Urinary bladder (tissue), 4 donors: Measurements from ENCODE around the gene BSPH1. TPM values are rescaled to one million over a fixed set of nuclear protein-coding genes. Genes with fewer than 3 reads are reported as not detected.
A peak's percentile ranks its signal among the peaks of the same experiment; 100 is the strongest.
"Not testable (repeated sequence)": the region's sequence is repeated elsewhere in the genome, so short reads cannot be mapped to it uniquely, and the experiment has no call there.

ENCODE experiments used
- DNase-seq: peaks from one replicate; pipeline ENCODE4 v3.0.0-alpha.2; 2015; ENCODE audit errors: extremely low spot score
- H3K27ac ChIP-seq: one replicate; pipeline ENCODE4 v1.5.1; 2013; ENCODE audit warnings: low read depth, mild to moderate bottlenecking, moderate library complexity
- H3K36me3 ChIP-seq: one replicate; pipeline ENCODE4 v1.6.1; 2013; ENCODE audit warnings: mild to moderate bottlenecking, moderate library complexity; ENCODE audit not compliant: insufficient read depth
- H3K4me1 ChIP-seq: one replicate; pipeline ENCODE4 v1.6.1; 2013; ENCODE audit warnings: mild to moderate bottlenecking, moderate library complexity; ENCODE audit not compliant: insufficient read depth
- H3K4me3 ChIP-seq: one replicate; pipeline ENCODE4 v1.5.1; 2013; ENCODE audit warnings: low read depth, low read length
- WGBS: extraction: QIAGEN DNeasy Blood & Tissue Kit; methylation state at CpG from one replicate; pipeline ENCODE4 v1.1.7; 2013; 5-methylcytosine and 5-hydroxymethylcytosine counted together
- polyA plus RNA-seq: library from polyadenylated mRNA; stranded (reverse); fragments of 200-250 nt; gene quantifications from one replicate; pipeline ENCODE4 v1.2.3, GENCODE V29; 2013
- total RNA-seq: library from RNA; depleted of rRNA; stranded (reverse); fragments of >200 nt; gene quantifications from one replicate; pipeline ENCODE4 v1.2.3, GENCODE V29; 2014
- donor health status: healthy with polysubstance abuse.
- donor health status: healthy.

The BSPH1 gene
- total and polyA plus RNA-seq, 2 donors = not detected

DNA sequence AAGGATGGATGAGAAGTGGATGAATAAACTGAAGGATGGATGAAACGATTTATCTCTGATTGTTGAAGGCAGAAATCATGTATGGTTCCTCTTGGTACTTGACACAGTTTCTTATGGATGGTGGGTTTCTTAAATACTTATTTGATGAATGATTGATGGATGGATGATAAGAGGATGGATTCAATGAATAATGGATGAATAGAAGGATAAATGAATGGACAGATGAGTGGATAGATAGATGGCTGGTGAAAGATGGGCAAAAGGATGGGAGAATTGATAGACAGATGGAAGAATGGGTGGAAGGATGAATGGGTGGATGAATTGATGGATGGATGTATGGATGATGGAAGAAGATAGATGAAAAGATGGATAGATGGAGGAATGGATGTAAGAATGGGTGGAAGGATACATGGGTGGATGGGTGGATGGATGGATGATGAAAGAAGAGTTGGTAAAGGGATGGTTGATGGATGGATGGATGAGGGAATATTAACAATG, 4.3 kb upstream of the BSPH1 start:
- Histone ChIP-seq H3K4me3 (no peak overlapping the region), H3K36me3 (no peaks in the 10 kb centered on the region), H3K27ac (no peak overlapping the region), H3K4me1 (no peaks in the 10 kb centered on the region)
- 76% methylated on average over 1 of the region's 1 CpG for WGBS
- DNase-seq = no peak

DNA sequence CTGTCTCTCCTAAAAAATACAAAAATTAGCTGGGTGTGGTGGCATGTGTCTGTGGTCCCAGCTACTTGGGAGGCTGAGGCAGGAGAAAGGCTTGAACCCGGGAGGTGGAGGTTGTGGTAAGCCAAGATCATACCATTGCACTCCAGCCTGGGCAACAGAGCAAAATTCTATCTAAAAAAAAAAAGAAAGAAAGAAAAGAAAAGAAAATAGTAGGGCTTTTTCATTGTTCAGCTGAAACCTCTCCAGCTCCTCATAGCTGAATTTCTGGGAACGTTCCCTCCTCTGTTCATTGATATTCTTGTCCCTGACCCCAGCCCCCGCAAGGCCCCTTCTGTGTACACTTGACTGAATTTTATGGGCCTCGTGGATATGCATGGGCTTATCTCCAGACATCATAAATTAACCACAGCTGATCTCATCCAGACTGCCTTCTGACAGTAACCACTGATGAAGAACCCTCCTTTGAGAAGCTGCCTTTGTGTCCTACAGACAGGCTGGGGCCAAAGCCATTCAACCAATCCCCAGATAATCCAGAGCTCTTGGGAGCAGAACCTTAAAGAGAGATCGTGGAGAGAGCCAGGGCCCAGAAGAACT, 2.3 kb upstream of the BSPH1 start, which contains the start of gene ELSPBP1:
Gene ELSPBP1, plus strand, starts transcription at position 424 of the 594 bp plus-strand sequence. CDS start 14,036 bp downstream, outside the sequence.
- Histone ChIP-seq H3K4me1 (no peaks in the 10 kb centered on the region), H3K36me3 (no peaks in the 10 kb centered on the region), H3K4me3 (no peak within 1 kb of the TSS), H3K27ac (no peak within 1 kb of the TSS)
- 18% methylated on average over 5 of the region's 5 CpGs for WGBS
- peak; percentile 59 for DNase-seq

DNA sequence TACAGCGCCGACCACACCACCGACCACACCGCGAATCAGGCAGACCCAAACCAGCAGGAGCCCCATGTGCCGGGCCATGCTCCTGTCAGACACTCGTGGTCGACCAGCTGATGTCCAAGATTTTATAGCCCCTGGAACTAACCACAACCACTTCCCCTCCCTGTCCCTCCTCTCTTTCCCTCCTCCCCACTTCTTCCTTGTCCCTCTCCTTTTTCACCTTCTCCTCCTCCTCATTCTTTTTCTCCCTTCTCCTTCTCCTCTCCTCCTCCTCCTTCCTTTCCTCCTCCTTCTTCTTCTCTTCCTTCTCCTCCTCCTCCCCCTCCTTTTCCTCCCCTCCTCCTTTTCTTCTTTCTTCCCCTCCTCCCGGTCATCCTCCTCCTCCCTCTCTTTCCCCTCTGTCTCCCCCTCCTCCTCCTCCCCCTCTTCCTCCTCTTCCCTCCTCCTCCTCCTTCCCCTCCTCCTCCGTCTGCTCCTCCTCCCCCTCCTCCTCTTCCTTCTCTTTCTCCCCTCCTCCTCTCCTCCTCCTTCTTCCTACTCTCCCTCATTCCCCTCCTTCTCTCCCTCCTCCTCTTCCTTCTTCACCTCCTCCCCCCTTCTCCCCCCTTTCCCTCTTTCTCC, 670 bp downstream of the BSPH1 start:
- Histone ChIP-seq H3K4me1 (no peaks in the 10 kb centered on the region), H3K27ac (no peak overlapping the region), H3K4me3 (no peak overlapping the region), H3K36me3 (no peaks in the 10 kb centered on the region)
- 41% methylated on average over 10 of the region's 10 CpGs for WGBS
- no peak for DNase-seq

DNA sequence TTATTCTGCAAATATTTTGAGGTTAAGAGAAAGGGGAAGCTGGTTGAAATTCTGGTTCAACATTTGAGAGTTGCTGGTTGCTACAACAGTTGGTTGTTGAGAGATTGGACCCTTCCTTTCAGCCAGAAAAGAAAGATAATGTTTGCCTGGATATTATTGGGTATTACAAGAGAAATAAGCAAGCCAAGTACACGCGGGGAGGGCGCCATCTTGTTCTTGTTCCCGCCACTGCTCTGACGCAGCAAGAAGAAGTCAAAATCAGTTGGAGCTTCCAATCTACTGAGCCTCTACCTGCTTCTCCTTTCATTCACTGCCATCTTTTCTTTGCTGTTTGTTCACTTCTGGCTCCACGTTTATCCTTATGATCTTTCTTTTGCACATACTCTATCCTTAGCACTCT, 18.4 kb downstream of the BSPH1 start:
- H3K4me1 ChIP-seq = no peaks in the 10 kb centered on the region
- DNase-seq = no peak
- no peak overlapping the region for H3K27ac ChIP-seq
- no peaks in the 10 kb centered on the region for H3K36me3 ChIP-seq
- WGBS = 82% methylated on average over 6 of the region's 6 CpGs
- H3K4me3 ChIP-seq = no peak overlapping the region

DNA sequence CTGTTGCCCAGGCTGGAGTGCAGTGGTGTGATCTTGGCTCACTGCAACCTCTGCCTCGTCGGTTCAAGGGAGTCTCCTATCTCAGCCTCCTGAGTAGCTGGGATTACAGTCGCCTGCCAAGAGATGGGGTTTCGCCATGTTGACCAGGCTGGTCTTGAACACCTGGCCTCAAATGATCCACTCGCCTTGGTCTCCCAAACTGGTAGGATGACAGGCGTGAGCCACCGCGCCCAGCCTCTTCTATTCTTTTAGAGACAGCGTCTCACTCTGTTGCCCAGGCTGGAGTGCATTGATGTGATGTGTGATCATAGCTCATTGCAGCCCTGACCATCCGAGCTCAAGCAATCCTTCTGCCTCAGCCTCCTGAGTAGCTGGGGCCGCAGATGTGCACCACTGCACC, 36.0 kb downstream of the BSPH1 start:
- 88% methylated on average over 7 of the region's 11 CpGs for WGBS
- not testable (repeated sequence) for DNase-seq

DNA sequence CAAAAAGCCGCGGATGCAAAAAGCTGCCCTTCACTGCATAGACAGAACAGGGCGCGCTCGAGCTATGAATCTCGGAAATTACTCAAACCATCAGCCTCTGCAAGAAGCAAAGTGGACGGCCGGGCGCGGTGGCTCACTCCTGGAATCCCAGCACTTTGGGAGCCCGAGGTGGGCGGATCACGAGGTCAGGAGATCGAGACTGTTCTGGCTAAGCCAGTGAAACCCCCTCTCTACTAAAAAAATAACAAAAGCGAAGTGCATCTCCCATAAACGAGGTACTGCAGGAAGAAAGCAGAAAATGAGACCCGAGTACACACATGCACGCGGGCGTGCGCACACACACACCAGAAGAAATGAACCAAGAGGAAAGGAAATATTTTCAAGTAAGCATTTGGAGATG, 39.8 kb downstream of the BSPH1 start:
- no CpG with 5 or more reads among the region's 21 CpGs for WGBS
- not testable (repeated sequence) for H3K4me1 ChIP-seq, DNase-seq

More for the DNA sequence above, 36.0 kb downstream of the BSPH1 start:
- not testable (repeated sequence) for H3K4me3 ChIP-seq, H3K36me3 ChIP-seq, H3K27ac ChIP-seq, H3K4me1 ChIP-seq

DNA sequence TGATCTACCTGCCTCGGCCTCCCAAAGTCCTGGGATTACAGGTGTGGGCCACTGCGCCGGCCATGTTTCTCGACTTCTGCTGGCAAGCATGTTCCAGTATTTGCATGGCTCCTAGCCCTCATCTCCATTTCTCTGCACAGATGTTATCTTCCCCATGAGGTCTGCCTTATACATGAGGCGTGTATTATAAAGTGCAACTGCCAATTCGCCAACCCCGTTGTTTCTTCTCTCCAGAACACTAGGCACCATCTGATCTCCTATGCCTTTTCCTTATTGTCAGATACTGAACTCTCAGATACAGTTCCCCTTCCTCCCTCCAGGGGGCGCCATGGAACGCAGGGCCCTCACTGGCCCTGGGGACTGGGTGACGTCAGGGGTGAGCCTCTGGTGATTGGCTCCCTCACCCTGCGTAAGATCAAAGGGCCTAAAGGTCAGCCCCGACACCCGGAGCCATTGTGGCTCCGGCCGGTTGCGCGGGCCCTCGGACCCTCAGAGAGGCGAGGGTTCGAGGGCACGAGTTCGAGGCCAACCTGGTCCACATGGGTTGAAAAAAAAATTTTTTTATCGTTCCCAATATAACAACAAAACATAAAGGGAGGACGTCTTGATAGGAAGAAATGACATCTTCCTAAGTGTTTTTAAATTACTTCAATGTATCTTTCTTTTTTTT, 42.0 kb downstream of the BSPH1 start:
- 87% methylated on average over 18 of the region's 24 CpGs for WGBS

More for the DNA sequence above, 39.8 kb downstream of the BSPH1 start:
- H3K27ac ChIP-seq, H3K36me3 ChIP-seq, H3K4me3 ChIP-seq: not testable (repeated sequence)

DNA sequence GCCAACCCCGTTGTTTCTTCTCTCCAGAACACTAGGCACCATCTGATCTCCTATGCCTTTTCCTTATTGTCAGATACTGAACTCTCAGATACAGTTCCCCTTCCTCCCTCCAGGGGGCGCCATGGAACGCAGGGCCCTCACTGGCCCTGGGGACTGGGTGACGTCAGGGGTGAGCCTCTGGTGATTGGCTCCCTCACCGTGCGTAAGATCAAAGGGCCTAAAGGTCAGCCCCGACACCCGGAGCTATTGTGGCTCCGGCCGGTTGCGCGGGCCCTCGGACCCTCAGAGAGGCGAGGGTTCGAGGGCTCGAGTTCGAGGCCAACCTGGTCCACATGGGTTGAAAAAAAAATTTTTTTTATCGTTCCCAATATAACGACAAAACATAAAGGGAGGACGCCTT, 63.4 kb downstream of the BSPH1 start:
- H3K4me3 ChIP-seq, H3K27ac ChIP-seq, H3K36me3 ChIP-seq, DNase-seq, H3K4me1 ChIP-seq: not testable (repeated sequence)
- whole genome bisulfite sequencing = no CpG with 5 or more reads among the region's 20 CpGs

More for the DNA sequence above, 42.0 kb downstream of the BSPH1 start:
- DNase-seq, H3K4me3 ChIP-seq, H3K36me3 ChIP-seq, H3K4me1 ChIP-seq, H3K27ac ChIP-seq: not testable (repeated sequence)

DNA sequence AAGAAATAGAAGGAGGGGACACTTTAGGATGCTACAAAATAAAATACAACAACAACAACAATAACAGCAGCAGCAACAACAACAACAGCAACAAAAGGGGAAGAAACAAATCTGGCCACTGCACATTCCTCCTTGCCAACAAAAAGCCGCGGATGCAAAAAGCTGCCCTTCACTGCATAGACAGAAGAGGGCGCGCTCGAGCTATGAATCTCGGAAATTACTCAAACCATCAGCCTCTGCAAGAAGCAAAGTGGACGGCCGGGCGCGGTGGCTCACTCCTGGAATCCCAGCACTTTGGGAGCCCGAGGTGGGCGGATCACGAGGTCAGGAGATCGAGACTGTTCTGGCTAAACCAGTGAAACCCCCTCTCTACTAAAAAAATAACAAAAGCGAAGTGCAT, 71.9 kb downstream of the BSPH1 start:
- not testable (repeated sequence) for H3K4me3 ChIP-seq, DNase-seq, H3K4me1 ChIP-seq, H3K27ac ChIP-seq, H3K36me3 ChIP-seq
- under 1% methylated on average over 10 of the region's 15 CpGs for WGBS

Other genes starting within 250 kb of the BSPH1 start
- gene NOP53, start 246.6 kb downstream of the BSPH1 start, total RNA-seq = 51.2 TPM
- gene NOP53, start 246.6 kb downstream of the BSPH1 start, polyA plus RNA-seq = 690 TPM
- gene SELENOW, start 213.5 kb downstream of the BSPH1 start, total RNA-seq = 186 TPM
- gene SELENOW, start 213.5 kb downstream of the BSPH1 start, polyA plus RNA-seq = 566 TPM
- gene TPRX1, start 187.6 kb downstream of the BSPH1 start, total RNA-seq = not detected
- gene TPRX1, start 187.6 kb downstream of the BSPH1 start, polyA plus RNA-seq = not detected
- gene CRX, start 170.2 kb downstream of the BSPH1 start, total RNA-seq = not detected
- not detected for gene CRX, start 170.2 kb downstream of the BSPH1 start, polyA plus RNA-seq
- gene TPRX2, start 132.9 kb downstream of the BSPH1 start, total RNA-seq = not detected
- not detected for gene TPRX2, start 132.9 kb downstream of the BSPH1 start, polyA plus RNA-seq
- 0.90 TPM for gene SULT2A1, start 105.9 kb downstream of the BSPH1 start, total RNA-seq
- gene SULT2A1, start 105.9 kb downstream of the BSPH1 start, polyA plus RNA-seq = 0.68 TPM
- gene ELSPBP1, start 2.5 kb upstream of the BSPH1 start, total RNA-seq = not detected
- not detected for gene ELSPBP1, start 2.5 kb upstream of the BSPH1 start, polyA plus RNA-seq
- gene CABP5, start 51.9 kb upstream of the BSPH1 start, total RNA-seq = not detected
- not detected for gene CABP5, start 51.9 kb upstream of the BSPH1 start, polyA plus RNA-seq
- gene PLA2G4C, start 118.6 kb upstream of the BSPH1 start, total RNA-seq = 10.5 TPM
- 13.5 TPM for gene PLA2G4C, start 118.6 kb upstream of the BSPH1 start, polyA plus RNA-seq
- gene LIG1, start 178.2 kb upstream of the BSPH1 start, total RNA-seq = 21.6 TPM
- 11.4 TPM for gene LIG1, start 178.2 kb upstream of the BSPH1 start, polyA plus RNA-seq
- gene ZSWIM9, start 178.5 kb upstream of the BSPH1 start, total RNA-seq = 1.6 TPM
- 10.6 TPM for gene ZSWIM9, start 178.5 kb upstream of the BSPH1 start, polyA plus RNA-seq